Measurements from ENCODE around the gene KLHL10. TPM values are rescaled to one million over a fixed set of nuclear protein-coding genes. Genes with fewer than 3 reads are reported as not detected.
A peak's percentile ranks its signal among the peaks of the same experiment; 100 is the strongest.

The KLHL10 gene
- total and polyA plus RNA-seq, 2 of the 13 experiments (the other 11 are each of a cell fraction or from before 2014, with no cell fraction given) = 0.04 to 0.08 TPM

DNA sequence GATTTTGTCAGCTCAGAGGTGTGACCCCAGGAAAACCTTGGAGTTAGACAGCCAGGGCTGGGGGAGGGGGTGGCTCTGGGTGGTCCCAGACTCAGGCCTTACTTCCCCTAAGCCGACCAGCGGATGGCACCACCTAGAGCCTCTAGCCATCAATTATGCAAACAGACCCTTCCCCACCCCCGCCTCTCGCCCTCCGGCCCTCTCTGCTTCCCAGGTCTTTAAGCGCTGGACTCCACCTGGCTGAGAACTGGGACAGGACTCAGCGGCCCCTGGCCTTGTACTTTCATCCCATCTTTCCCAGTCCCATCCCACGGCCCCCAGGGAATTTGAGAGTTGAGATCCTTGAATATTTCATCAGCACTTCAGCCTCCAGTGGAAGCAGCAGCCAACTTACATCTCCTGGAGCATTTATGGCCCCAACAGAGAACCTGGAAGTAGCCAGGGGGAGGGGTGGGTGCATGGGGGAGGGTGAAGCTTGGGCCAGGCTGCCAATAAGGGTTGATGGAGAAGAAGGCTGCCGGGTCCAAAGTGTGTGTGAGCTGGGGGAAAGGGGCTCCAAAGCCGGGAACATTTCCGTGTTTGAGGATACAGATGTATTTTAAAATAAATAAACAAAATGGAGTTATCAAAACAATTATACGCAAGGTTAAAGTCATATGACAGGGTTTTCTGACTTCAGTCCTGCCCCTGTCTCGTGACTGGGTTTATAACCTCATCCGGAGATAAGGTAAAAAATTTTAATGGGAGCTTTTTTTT, 43.7 kb upstream of the KLHL10 start (continued):
- no peak for TF ChIP-seq ARNTL (CRISPR knock-in tag; IDR thresholded peaks at IDR 0.05)
- TF ChIP-seq MYC (CRISPR knock-in tag; IDR thresholded peaks at IDR 0.05; ENCODE audit: borderline replicate concordance) = no peak
- no peak for TF ChIP-seq FOXJ3 (CRISPR knock-in tag; IDR thresholded peaks at IDR 0.05; ENCODE audit: borderline replicate concordance)
- no peak for TF ChIP-seq ZNF724P (CRISPR knock-in tag; IDR thresholded peaks at IDR 0.05; ENCODE audit: borderline replicate concordance)
- no peak for TF ChIP-seq STAT5B (CRISPR knock-in tag; IDR thresholded peaks at IDR 0.05)
- TF ChIP-seq, protein P1, sequence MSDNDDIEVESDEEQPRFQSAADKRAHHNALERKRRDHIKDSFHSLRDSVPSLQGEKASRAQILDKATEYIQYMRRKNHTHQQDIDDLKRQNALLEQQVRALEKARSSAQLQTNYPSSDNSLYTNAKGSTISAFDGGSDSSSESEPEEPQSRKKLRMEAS (IDR thresholded peaks at IDR 0.05) = no peak
- TF ChIP-seq ZNF546 (CRISPR knock-in tag; conservative IDR thresholded peaks at IDR 0.05) = no peak
- TF ChIP-seq FOXA3 (CRISPR knock-in tag; IDR thresholded peaks at IDR 0.05) = no peak
- no peak for TF ChIP-seq ZNF883 (CRISPR knock-in tag; IDR thresholded peaks at IDR 0.05; ENCODE audit: not compliant biosample characterization)
- TF ChIP-seq ZNF350 (CRISPR knock-in tag; IDR thresholded peaks at IDR 0.05; ENCODE audit: borderline replicate concordance, low read depth) = no peak; the same call in 1 of the 2 replicates
- no peak for TF ChIP-seq CBX2 (IDR thresholded peaks at IDR 0.05; ENCODE audit: low read depth, low read length)
- no peak for TF ChIP-seq CBX2 (CRISPR knock-in tag; IDR thresholded peaks at IDR 0.05; ENCODE audit: low read depth)
- TF ChIP-seq ZFP41 (CRISPR knock-in tag; IDR thresholded peaks at IDR 0.05; ENCODE audit: borderline replicate concordance) = no peak
- no peak for TF ChIP-seq ZNF337 (CRISPR knock-in tag; IDR thresholded peaks at IDR 0.05; ENCODE audit: borderline replicate concordance, low read depth)
- no peak for TF ChIP-seq ZFP37 (CRISPR knock-in tag; IDR thresholded peaks at IDR 0.05; ENCODE audit: borderline replicate concordance)
- TF ChIP-seq, protein P2, sequence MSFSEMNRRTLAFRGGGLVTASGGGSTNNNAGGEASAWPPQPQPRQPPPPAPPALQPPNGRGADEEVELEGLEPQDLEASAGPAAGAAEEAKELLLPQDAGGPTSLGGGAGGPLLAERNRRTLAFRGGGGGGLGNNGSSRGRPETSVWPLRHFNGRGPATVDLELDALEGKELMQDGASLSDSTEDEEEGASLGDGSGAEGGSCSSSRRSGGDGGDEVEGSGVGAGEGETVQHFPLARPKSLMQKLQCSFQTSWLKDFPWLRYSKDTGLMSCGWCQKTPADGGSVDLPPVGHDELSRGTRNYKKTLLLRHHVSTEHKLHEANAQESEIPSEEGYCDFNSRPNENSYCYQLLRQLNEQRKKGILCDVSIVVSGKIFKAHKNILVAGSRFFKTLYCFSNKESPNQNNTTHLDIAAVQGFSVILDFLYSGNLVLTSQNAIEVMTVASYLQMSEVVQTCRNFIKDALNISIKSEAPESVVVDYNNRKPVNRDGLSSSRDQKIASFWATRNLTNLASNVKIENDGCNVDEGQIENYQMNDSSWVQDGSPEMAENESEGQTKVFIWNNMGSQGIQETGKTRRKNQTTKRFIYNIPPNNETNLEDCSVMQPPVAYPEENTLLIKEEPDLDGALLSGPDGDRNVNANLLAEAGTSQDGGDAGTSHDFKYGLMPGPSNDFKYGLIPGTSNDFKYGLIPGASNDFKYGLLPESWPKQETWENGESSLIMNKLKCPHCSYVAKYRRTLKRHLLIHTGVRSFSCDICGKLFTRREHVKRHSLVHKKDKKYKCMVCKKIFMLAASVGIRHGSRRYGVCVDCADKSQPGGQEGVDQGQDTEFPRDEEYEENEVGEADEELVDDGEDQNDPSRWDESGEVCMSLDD (CRISPR knock-in tag; IDR thresholded peaks at IDR 0.05; ENCODE audit: borderline replicate concordance) = no peak
- no peak; the same call in 1 of the 2 replicates for TF ChIP-seq RELA (CRISPR knock-in tag; IDR thresholded peaks at IDR 0.05)
- TF ChIP-seq, protein P3, sequence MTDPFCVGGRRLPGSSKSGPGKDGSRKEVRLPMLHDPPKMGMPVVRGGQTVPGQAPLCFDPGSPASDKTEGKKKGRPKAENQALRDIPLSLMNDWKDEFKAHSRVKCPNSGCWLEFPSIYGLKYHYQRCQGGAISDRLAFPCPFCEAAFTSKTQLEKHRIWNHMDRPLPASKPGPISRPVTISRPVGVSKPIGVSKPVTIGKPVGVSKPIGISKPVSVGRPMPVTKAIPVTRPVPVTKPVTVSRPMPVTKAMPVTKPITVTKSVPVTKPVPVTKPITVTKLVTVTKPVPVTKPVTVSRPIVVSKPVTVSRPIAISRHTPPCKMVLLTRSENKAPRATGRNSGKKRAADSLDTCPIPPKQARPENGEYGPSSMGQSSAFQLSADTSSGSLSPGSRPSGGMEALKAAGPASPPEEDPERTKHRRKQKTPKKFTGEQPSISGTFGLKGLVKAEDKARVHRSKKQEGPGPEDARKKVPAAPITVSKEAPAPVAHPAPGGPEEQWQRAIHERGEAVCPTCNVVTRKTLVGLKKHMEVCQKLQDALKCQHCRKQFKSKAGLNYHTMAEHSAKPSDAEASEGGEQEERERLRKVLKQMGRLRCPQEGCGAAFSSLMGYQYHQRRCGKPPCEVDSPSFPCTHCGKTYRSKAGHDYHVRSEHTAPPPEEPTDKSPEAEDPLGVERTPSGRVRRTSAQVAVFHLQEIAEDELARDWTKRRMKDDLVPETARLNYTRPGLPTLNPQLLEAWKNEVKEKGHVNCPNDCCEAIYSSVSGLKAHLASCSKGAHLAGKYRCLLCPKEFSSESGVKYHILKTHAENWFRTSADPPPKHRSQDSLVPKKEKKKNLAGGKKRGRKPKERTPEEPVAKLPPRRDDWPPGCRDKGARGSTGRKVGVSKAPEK (CRISPR knock-in tag; IDR thresholded peaks at IDR 0.05; ENCODE audit: borderline replicate concordance) = no peak
- TF ChIP-seq FOSL1 (CRISPR knock-in tag; IDR thresholded peaks at IDR 0.05; ENCODE audit: borderline replicate concordance) = no peak
- TF ChIP-seq ZNF766 (CRISPR knock-in tag; IDR thresholded peaks at IDR 0.05; ENCODE audit: borderline replicate concordance) = no peak
- TF ChIP-seq MEIS2 (CRISPR knock-in tag; IDR thresholded peaks at IDR 0.05) = no peak
- no peak for TF ChIP-seq ZNF629 (CRISPR knock-in tag; conservative IDR thresholded peaks at IDR 0.05)
- no peak for TF ChIP-seq NR2F6 (IDR thresholded peaks at IDR 0.05)
- TF ChIP-seq NR2F6 (CRISPR knock-in tag; IDR thresholded peaks at IDR 0.05) = 0 out of 2 replicates have a peak, but pooled peaks have one; percentile 24
- TF ChIP-seq RBAK (CRISPR knock-in tag; IDR thresholded peaks at IDR 0.05) = no peak
